Epithelial cell of esophagus (primary cell): Measurements from ENCODE around the gene GULP1.

Experiments used
- DNase-seq: peaks from one replicate; pipeline ENCODE4 v3.0.0; 2010; ENCODE audit warnings: low read depth
- H3K4me3 ChIP-seq: 2 replicates; pipeline ENCODE4 v1.5.1; 2011; ENCODE audit warnings: mild to moderate bottlenecking, low read length, control low read depth
- CTCF ChIP-seq: IDR thresholded peaks from 2 replicates; pipeline ENCODE4 v1.5.1; 2011; ENCODE audit warnings: low read depth, mild to moderate bottlenecking, low read length, control low read depth, inconsistent platforms; ENCODE audit not compliant: insufficient read depth; ENCODE audit errors: missing control alignments

The GULP1 gene

GRCh38 chr2:188256420-188256819 is 35.3 kb upstream of the GULP1 start:
- no peak for DNase-seq
- no peak for TF ChIP-seq CTCF
- H3K4me3 ChIP-seq = no peak overlapping the region

- no peak overlapping the region for H3K4me3 ChIP-seq
- DNase-seq = no peak
- no peak for TF ChIP-seq CTCF
Observed at GRCh38 chr2:188265315-188265714, 26.4 kb upstream of the GULP1 start.

- TF ChIP-seq CTCF = no peak
- no peak overlapping the region for H3K4me3 ChIP-seq
- DNase-seq = no peak
Observed at GRCh38 chr2:188267776-188268175, 23.9 kb upstream of the GULP1 start.

GRCh38 chr2:188269004-188269403 is 22.7 kb upstream of the GULP1 start:
- no peak for DNase-seq
- H3K4me3 ChIP-seq = no peak overlapping the region
- TF ChIP-seq CTCF = no peak

- no peak for TF ChIP-seq CTCF
- DNase-seq = peak; percentile 56
- no peak overlapping the region for H3K4me3 ChIP-seq
Observed at GRCh38 chr2:188272121-188272520, 19.6 kb upstream of the GULP1 start.

GRCh38 chr2:188274274-188274673 is 17.4 kb upstream of the GULP1 start:
- no peak overlapping the region for H3K4me3 ChIP-seq
- no peak for TF ChIP-seq CTCF
- no peak for DNase-seq

- no peak for TF ChIP-seq CTCF
- DNase-seq = no peak
Observed at GRCh38 chr2:188276255-188276654, 15.4 kb upstream of the GULP1 start.

More at GRCh38 chr2:188276255-188276654, 15.4 kb upstream of the GULP1 start:
- no peak overlapping the region for H3K4me3 ChIP-seq
